Kidney epithelial cell (primary cell): ENCODE results near the gene PYGM. TPM values are rescaled to one million over a fixed set of nuclear protein-coding genes. Genes with fewer than 3 reads are reported as not detected.

ENCODE experiments used
- DNase-seq: peaks from one replicate; pipeline ENCODE4 v3.0.0-alpha.2; 2010; ENCODE audit warnings: low read depth
- H3K27me3 ChIP-seq: 2 replicates; pipeline ENCODE4 v1.6.0; 2011; ENCODE audit warnings: low read length; ENCODE audit not compliant: control insufficient read depth, insufficient read depth
- H3K36me3 ChIP-seq: 2 replicates; pipeline ENCODE4 v1.5.1; 2011; ENCODE audit warnings: low read length; ENCODE audit not compliant: control insufficient read depth, insufficient read depth
- H3K4me3 ChIP-seq: 2 replicates; pipeline ENCODE4 v1.5.1; 2011; ENCODE audit warnings: low read depth, mild to moderate bottlenecking, control low read depth, low read length
- CTCF ChIP-seq: IDR thresholded peaks from 2 replicates; pipeline ENCODE4 v1.5.1; 2011; ENCODE audit warnings: mild to moderate bottlenecking, moderate library complexity, low read length, control low read depth, inconsistent platforms; ENCODE audit not compliant: insufficient read depth, poor library complexity, severe bottlenecking
- total RNA-seq: library from RNA; depleted of rRNA; stranded (reverse); fragments of >200 nt; gene quantifications from 2 replicates; pipeline ENCODE4 v1.2.3, GENCODE V29; 2015

The PYGM gene
- total RNA-seq, 1 donor from 2014 or later = 0.17 TPM

- no peak for DNase-seq
- Histone ChIP-seq H3K27me3 (peaks cover 37% of the 10 kb centered on the region), H3K36me3 (no peaks in the 10 kb centered on the region), H3K4me3 (no peak overlapping the region)
- TF ChIP-seq CTCF = no peak
Observed at GRCh38 chr11:64728757-64729365, 30.9 kb downstream of the PYGM start.

- TF ChIP-seq CTCF = no peak
- DNase-seq = no peak
- Histone ChIP-seq H3K27me3 (peaks cover 48% of the 10 kb centered on the region), H3K36me3 (no peaks in the 10 kb centered on the region), H3K4me3 (no peak overlapping the region)
Observed at GRCh38 chr11:64726867-64727530, 32.8 kb downstream of the PYGM start.

GRCh38 chr11:64726211-64726641, 33.5 kb downstream of the PYGM start:
- Histone ChIP-seq H3K27me3 (peaks cover 55% of the 10 kb centered on the region), H3K4me3 (no peak overlapping the region)
- TF ChIP-seq CTCF = no peak

GRCh38 chr11:64724863-64725532, 34.8 kb downstream of the PYGM start:
- no peak overlapping the region for H3K4me3 ChIP-seq
- DNase-seq = no peak
- peaks cover 61% of the 10 kb centered on the region for H3K27me3 ChIP-seq
- no peaks in the 10 kb centered on the region for H3K36me3 ChIP-seq
- no peak for TF ChIP-seq CTCF

More at GRCh38 chr11:64726211-64726641, 33.5 kb downstream of the PYGM start:
- DNase-seq = no peak
- H3K36me3 ChIP-seq = no peaks in the 10 kb centered on the region

- H3K4me3 ChIP-seq = no peak overlapping the region
- H3K36me3 ChIP-seq = no peaks in the 10 kb centered on the region
- TF ChIP-seq CTCF = no peak
- DNase-seq = no peak
- peaks cover 64% of the 10 kb centered on the region for H3K27me3 ChIP-seq
Observed at GRCh38 chr11:64723907-64724862, 35.6 kb downstream of the PYGM start.
